ENCODE measurements around the gene ZCCHC7. TPM values are rescaled to one million over a fixed set of nuclear protein-coding genes. Genes with fewer than 3 reads are reported as not detected.

Gene ZCCHC7
- total and polyA plus RNA-seq, 2 experiments from 2014 or later: 29.8 to 38.8 TPM

DNA sequence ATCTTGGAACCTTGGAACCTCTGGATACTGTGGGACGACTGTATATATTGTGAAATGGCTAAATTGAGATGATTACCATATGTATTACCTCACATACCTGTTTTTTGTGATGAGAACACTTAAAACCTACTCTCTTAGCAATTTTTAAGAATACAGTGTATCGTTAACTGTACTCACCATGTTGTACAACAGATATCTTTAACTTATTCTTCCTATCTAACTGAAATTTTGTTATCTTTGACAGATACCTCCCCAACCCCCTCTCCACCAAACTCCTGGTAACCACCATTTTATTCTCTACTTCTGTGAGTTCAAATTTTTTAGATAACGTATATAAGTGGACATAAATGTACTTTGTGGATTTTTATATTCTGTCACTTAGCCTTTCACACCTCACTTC, 126.5 kb downstream of the ZCCHC7 start (continued):
- TF ChIP-seq STAT1 (IDR thresholded peaks at IDR 0.05; ENCODE audit: unreplicated experiment): no peak
- TF ChIP-seq ZNF114 (CRISPR knock-in tag; IDR thresholded peaks at IDR 0.05): no peak

DNA sequence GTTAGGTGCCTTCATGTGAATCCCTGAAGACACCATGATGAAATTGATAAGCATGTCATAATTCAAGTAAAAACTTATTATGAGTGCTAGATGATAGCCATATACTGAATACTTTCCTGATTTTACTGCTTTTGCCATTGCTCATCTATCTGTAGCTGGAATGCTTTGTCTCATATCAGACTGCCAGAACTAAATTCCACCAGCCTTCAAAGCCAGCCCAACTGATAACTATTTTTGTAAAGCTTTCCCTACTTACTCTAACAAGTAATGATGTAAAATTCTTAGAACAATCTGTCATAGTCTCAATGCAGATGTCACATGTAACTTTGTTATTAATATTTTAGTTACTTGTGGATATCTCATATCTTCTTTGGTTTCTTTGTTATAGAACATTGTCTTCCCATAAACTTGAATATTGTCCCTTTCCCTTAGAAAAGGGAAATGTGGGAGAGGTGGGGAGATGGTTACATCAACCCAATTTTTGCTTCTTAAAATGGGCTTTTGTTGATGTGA, 128.3 kb downstream of the ZCCHC7 start:
- Histone ChIP-seq H3K4me2 (no peak overlapping the region), H3K27ac (ENCODE audit: low read depth) (no peak overlapping the region), H3K4me3 (no peak overlapping the region), H3K27me3 (ENCODE audit: insufficient read depth) (no peaks in the 10 kb centered on the region), H2AFZ (no peak overlapping the region), H3K36me3 (ENCODE audit: insufficient read depth) (no peaks in the 10 kb centered on the region), H3K79me2 (replicated peaks; ENCODE audit: insufficient read depth) (peaks cover 15% of the 10 kb centered on the region; the same call in 1 of the 2 replicates), H3K4me1 (ENCODE audit: insufficient read depth) (peaks cover 40% of the 10 kb centered on the region), H4K20me1 (replicated peaks; ENCODE audit: insufficient read depth) (no peaks in the 10 kb centered on the region), H3K9me2 (ENCODE audit: insufficient read depth) (no peaks in the 10 kb centered on the region), H3F3A (replicated peaks; ENCODE audit: low read depth) (no peaks in the 10 kb centered on the region)
- DNase-seq (ENCODE audit: low spot score) (no peak), ATAC-seq (no peak)
- peaks cover 58% of the 10 kb centered on the region for H3K4me1 Mint-ChIP-seq
- no peak overlapping the region for H3K4me3 Mint-ChIP-seq
- H3K9me3 Mint-ChIP-seq: no peaks in the 10 kb centered on the region
- peaks cover 10% of the 10 kb centered on the region for H3K36me3 Mint-ChIP-seq (ENCODE audit: low read depth)
- peak overlapping the region; percentile 1; the same call in 1 of the 2 replicates for H3K27ac Mint-ChIP-seq
- TF ChIP-seq POLR2AphosphoS5 (IDR thresholded peaks at IDR 0.05; ENCODE audit: low read depth): no peak
- TF ChIP-seq, protein P1, sequence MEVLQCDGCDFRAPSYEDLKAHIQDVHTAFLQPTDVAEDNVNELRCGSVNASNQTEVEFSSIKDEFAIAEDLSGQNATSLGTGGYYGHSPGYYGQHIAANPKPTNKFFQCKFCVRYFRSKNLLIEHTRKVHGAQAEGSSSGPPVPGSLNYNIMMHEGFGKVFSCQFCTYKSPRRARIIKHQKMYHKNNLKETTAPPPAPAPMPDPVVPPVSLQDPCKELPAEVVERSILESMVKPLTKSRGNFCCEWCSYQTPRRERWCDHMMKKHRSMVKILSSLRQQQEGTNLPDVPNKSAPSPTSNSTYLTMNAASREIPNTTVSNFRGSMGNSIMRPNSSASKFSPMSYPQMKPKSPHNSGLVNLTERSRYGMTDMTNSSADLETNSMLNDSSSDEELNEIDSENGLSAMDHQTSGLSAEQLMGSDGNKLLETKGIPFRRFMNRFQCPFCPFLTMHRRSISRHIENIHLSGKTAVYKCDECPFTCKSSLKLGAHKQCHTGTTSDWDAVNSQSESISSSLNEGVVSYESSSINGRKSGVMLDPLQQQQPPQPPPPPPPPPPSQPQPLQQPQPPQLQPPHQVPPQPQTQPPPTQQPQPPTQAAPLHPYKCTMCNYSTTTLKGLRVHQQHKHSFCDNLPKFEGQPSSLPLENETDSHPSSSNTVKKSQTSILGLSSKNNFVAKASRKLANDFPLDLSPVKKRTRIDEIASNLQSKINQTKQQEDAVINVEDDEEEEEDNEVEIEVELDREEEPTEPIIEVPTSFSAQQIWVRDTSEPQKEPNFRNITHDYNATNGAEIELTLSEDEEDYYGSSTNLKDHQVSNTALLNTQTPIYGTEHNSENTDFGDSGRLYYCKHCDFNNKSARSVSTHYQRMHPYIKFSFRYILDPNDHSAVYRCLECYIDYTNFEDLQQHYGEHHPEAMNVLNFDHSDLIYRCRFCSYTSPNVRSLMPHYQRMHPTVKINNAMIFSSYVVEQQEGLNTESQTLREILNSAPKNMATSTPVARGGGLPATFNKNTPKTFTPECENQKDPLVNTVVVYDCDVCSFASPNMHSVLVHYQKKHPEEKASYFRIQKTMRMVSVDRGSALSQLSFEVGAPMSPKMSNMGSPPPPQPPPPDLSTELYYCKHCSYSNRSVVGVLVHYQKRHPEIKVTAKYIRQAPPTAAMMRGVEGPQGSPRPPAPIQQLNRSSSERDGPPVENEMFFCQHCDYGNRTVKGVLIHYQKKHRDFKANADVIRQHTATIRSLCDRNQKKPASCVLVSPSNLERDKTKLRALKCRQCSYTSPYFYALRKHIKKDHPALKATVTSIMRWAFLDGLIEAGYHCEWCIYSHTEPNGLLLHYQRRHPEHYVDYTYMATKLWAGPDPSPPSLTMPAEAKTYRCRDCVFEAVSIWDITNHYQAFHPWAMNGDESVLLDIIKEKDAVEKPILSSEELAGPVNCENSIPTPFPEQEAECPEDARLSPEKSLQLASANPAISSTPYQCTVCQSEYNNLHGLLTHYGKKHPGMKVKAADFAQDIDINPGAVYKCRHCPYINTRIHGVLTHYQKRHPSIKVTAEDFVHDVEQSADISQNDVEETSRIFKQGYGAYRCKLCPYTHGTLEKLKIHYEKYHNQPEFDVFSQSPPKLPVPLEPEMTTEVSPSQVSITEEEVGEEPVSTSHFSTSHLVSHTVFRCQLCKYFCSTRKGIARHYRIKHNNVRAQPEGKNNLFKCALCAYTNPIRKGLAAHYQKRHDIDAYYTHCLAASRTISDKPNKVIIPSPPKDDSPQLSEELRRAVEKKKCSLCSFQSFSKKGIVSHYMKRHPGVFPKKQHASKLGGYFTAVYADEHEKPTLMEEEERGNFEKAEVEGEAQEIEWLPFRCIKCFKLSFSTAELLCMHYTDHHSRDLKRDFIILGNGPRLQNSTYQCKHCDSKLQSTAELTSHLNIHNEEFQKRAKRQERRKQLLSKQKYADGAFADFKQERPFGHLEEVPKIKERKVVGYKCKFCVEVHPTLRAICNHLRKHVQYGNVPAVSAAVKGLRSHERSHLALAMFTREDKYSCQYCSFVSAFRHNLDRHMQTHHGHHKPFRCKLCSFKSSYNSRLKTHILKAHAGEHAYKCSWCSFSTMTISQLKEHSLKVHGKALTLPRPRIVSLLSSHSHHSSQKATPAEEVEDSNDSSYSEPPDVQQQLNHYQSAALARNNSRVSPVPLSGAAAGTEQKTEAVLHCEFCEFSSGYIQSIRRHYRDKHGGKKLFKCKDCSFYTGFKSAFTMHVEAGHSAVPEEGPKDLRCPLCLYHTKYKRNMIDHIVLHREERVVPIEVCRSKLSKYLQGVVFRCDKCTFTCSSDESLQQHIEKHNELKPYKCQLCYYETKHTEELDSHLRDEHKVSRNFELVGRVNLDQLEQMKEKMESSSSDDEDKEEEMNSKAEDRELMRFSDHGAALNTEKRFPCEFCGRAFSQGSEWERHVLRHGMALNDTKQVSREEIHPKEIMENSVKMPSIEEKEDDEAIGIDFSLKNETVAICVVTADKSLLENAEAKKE (CRISPR knock-in tag; IDR thresholded peaks at IDR 0.05): no peak
- no peak for TF ChIP-seq EZH2phosphoT487 (IDR thresholded peaks at IDR 0.05; ENCODE audit: unreplicated experiment)
- no peak for TF ChIP-seq STAT1 (IDR thresholded peaks at IDR 0.05; ENCODE audit: unreplicated experiment)
- no peak for TF ChIP-seq JUNB (IDR thresholded peaks at IDR 0.05; ENCODE audit: unreplicated experiment)
- TF ChIP-seq, protein P2, sequence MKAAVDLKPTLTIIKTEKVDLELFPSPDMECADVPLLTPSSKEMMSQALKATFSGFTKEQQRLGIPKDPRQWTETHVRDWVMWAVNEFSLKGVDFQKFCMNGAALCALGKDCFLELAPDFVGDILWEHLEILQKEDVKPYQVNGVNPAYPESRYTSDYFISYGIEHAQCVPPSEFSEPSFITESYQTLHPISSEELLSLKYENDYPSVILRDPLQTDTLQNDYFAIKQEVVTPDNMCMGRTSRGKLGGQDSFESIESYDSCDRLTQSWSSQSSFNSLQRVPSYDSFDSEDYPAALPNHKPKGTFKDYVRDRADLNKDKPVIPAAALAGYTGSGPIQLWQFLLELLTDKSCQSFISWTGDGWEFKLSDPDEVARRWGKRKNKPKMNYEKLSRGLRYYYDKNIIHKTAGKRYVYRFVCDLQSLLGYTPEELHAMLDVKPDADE (IDR thresholded peaks at IDR 0.05): no peak
- no peak for TF ChIP-seq ZNF331 (CRISPR knock-in tag; IDR thresholded peaks at IDR 0.05; ENCODE audit: low read depth)
- TF ChIP-seq, protein P3, sequence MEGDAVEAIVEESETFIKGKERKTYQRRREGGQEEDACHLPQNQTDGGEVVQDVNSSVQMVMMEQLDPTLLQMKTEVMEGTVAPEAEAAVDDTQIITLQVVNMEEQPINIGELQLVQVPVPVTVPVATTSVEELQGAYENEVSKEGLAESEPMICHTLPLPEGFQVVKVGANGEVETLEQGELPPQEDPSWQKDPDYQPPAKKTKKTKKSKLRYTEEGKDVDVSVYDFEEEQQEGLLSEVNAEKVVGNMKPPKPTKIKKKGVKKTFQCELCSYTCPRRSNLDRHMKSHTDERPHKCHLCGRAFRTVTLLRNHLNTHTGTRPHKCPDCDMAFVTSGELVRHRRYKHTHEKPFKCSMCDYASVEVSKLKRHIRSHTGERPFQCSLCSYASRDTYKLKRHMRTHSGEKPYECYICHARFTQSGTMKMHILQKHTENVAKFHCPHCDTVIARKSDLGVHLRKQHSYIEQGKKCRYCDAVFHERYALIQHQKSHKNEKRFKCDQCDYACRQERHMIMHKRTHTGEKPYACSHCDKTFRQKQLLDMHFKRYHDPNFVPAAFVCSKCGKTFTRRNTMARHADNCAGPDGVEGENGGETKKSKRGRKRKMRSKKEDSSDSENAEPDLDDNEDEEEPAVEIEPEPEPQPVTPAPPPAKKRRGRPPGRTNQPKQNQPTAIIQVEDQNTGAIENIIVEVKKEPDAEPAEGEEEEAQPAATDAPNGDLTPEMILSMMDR (conservative IDR thresholded peaks at IDR 0.05; ENCODE audit: low read depth in 2 of 2): no peak
- no peak for TF ChIP-seq EZH2 (IDR thresholded peaks at IDR 0.05; ENCODE audit: low read depth, unreplicated experiment)
- TF ChIP-seq, protein P4, sequence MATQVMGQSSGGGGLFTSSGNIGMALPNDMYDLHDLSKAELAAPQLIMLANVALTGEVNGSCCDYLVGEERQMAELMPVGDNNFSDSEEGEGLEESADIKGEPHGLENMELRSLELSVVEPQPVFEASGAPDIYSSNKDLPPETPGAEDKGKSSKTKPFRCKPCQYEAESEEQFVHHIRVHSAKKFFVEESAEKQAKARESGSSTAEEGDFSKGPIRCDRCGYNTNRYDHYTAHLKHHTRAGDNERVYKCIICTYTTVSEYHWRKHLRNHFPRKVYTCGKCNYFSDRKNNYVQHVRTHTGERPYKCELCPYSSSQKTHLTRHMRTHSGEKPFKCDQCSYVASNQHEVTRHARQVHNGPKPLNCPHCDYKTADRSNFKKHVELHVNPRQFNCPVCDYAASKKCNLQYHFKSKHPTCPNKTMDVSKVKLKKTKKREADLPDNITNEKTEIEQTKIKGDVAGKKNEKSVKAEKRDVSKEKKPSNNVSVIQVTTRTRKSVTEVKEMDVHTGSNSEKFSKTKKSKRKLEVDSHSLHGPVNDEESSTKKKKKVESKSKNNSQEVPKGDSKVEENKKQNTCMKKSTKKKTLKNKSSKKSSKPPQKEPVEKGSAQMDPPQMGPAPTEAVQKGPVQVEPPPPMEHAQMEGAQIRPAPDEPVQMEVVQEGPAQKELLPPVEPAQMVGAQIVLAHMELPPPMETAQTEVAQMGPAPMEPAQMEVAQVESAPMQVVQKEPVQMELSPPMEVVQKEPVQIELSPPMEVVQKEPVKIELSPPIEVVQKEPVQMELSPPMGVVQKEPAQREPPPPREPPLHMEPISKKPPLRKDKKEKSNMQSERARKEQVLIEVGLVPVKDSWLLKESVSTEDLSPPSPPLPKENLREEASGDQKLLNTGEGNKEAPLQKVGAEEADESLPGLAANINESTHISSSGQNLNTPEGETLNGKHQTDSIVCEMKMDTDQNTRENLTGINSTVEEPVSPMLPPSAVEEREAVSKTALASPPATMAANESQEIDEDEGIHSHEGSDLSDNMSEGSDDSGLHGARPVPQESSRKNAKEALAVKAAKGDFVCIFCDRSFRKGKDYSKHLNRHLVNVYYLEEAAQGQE (IDR thresholded peaks at IDR 0.05; ENCODE audit: unreplicated experiment): no peak
- TF ChIP-seq ZNF114 (CRISPR knock-in tag; IDR thresholded peaks at IDR 0.05): no peak
- TF ChIP-seq CREB1 (CRISPR knock-in tag; IDR thresholded peaks at IDR 0.05; ENCODE audit: low read depth): no peak
- no peak for TF ChIP-seq NANOG (IDR thresholded peaks at IDR 0.05; ENCODE audit: borderline replicate concordance)
- no peaks in the 10 kb centered on the region for H3K27me3 Mint-ChIP-seq (ENCODE audit: insufficient read depth, low read depth, poor library complexity)
